ENCODE results near the gene PRR23E. TPM values are rescaled to one million over a fixed set of nuclear protein-coding genes. Genes with fewer than 3 reads are reported as not detected.
A peak's percentile ranks its signal among the peaks of the same experiment; 100 is the strongest.

The PRR23E gene, protein sequence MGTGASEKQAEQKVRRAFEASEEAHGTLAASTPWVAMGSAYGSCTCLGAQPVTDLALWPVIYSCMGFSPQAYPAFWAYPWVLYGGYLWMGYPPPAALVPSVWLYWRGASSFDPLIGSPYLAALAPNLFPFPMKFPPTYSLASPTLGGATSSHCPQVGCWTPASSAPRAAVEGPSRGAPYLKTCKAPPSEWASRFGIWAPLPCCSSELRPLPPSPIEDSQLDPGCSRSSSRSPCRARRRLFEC
- total RNA-seq (2014; rRNA removed; shearing (Covaris generic)): not detected in 2 replicates

GRCh38 chr3:127192576-127193232 lies at the start of gene PRR23E:
TSS of gene PRR23E (plus strand) at chr3:127193131. CDS start at chr3:127196686, 3,555 bp downstream.
- no peak within 1 kb of the TSS for H3K4me3 ChIP-seq (ENCODE audit: insufficient read depth, low read depth, low read length)
- peak; percentile 35 for DNase-seq
- H3K36me3 ChIP-seq (replicated peaks; ENCODE audit: control insufficient read depth, insufficient read depth, low read length): no peaks in the 10 kb centered on the region
- no peaks in the 10 kb centered on the region for H3K27me3 ChIP-seq (ENCODE audit: control insufficient read depth, insufficient read depth, low read length)

DNA sequence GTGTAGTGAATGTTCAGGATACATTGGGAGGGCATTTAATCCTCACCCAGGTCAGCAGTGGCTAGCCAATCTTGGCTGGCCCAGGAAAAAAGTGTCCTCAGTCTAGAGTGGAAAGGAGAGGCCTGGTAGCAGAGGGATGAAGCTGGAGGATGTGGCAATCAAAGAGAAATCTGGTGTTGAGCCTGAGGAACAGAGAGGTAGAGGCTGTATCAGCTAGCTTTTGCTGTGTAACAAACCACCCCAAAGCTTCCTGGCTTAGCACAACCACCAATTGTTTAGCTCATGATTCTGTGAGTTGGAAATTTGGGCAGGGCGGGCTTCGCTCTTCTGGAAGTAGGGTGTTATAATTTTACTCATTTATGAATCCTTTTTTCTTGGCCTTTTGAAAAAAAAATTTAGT lies 49.8 kb upstream of the PRR23E start:
- DNase-seq: no peak
- no peak overlapping the region for H3K4me3 ChIP-seq (ENCODE audit: insufficient read depth, low read depth, low read length)
- H3K36me3 ChIP-seq (replicated peaks; ENCODE audit: control insufficient read depth, insufficient read depth, low read length): no peaks in the 10 kb centered on the region
- H3K27me3 ChIP-seq (ENCODE audit: control insufficient read depth, insufficient read depth, low read length): no peaks in the 10 kb centered on the region

DNA sequence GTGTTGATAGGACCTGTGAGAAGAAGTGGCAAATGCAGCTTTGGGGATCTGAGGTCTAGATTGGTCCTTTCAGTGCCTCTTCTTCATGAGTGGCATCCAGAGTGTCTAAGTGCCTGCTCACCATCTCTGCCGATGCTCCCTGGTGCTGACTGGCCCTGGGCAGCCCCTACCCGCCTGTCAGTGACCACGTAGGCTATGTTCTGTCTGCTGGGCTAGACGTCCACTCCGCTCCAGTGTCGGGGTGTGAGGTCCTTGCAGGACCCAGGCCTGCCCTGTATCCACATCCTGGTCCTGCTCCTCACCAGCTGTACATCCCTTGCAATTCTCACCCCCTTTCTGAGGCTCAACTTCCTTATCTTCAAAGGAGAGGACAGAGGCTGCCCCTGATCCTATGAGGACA lies 48.3 kb upstream of the PRR23E start:
- no peaks in the 10 kb centered on the region for H3K36me3 ChIP-seq (replicated peaks; ENCODE audit: control insufficient read depth, insufficient read depth, low read length)
- H3K4me3 ChIP-seq (ENCODE audit: insufficient read depth, low read depth, low read length): no peak overlapping the region
- no peak for DNase-seq
- no peaks in the 10 kb centered on the region for H3K27me3 ChIP-seq (ENCODE audit: control insufficient read depth, insufficient read depth, low read length)

DNA sequence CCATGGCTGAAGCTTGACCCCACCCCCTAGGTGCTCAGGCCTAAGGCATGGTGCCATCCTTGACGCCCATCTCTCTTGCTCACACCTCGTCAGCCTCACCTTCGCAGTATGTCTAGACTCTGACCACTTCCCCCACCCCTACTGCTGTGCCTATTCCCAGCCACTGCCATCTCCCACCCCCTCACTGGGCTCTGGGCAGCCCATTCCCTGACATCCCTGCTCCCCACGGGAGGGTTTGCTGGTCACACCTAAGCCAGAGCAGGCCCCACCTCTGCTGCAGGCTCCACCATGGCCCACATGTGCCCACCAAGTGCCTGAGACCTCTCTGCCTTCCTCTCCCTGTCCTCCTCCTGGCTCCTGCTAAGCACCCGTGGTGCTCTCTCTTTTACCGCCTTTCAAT lies 47.7 kb upstream of the PRR23E start:
- no peaks in the 10 kb centered on the region for H3K27me3 ChIP-seq (ENCODE audit: control insufficient read depth, insufficient read depth, low read length)
- no peaks in the 10 kb centered on the region for H3K36me3 ChIP-seq (replicated peaks; ENCODE audit: control insufficient read depth, insufficient read depth, low read length)
- DNase-seq: no peak
- H3K4me3 ChIP-seq (ENCODE audit: insufficient read depth, low read depth, low read length): no peak overlapping the region

DNA sequence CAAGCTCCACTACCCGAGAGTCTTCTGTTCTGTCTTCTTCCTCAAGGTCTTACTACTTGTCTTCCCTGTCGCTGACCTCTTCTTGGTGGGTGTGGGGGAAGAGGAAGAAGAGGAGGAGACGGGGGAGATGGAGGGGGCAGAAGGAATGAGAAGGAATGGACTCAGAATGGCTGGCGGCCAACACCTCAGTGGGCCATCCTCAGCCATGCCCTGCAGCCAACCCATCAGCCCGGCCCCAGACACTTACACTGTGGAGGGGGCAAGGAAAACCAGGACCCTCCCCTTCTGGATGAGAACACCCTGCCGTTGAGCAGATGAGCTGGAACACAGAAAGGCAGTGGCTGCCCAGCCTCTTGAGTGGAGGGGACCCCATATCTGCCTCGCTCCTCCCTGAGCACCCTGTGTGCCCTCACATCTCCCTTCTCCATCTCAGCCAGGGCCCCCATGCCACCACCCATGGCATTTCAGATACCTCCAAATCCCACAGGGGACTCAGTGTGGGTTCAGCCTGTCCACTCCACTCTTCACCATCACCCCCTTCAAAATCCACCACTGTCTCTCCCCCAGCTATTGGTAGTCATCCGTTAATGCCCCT lies 45.5 kb upstream of the PRR23E start:
- no peaks in the 10 kb centered on the region for H3K27me3 ChIP-seq (ENCODE audit: control insufficient read depth, insufficient read depth, low read length)
- H3K36me3 ChIP-seq (replicated peaks; ENCODE audit: control insufficient read depth, insufficient read depth, low read length): no peaks in the 10 kb centered on the region
- no peak overlapping the region for H3K4me3 ChIP-seq (ENCODE audit: insufficient read depth, low read depth, low read length)
- DNase-seq: no peak

DNA sequence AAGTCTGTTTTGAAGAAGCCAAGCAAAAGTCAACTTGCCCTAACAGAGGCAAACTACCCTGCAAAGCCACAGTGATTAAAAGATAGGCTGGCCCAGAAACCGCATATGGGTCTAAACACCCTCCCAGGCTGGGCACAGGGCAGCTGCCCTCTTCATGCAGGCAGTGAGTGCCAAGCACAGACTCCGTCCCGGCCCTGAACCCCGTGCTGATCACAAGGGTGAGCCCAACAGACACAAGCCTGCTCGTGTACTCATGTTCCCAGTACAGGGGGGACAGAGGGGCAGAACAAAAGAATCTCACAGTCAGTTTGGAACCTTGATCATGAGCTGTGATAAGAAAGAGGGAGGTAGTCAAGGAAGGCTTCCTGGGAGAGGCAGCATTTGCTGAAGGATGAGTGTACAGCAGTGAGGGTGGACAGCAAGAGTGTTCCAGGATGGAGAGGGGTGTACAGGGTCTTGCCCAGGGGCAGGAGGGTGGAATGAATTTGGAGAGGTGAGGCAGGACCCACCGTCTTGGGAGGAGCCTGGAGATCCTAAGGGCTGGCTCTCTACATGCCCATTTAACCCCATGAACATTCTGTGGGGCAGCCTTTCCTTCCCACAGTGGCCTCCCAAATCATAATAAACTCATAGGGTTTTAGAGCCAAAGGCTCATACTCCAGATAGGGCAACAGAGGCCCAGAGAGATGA lies 43.2 kb upstream of the PRR23E start:
- Histone ChIP-seq H3K4me3 (ENCODE audit: insufficient read depth, low read depth, low read length) (no peak overlapping the region), H3K27me3 (ENCODE audit: control insufficient read depth, insufficient read depth, low read length) (no peaks in the 10 kb centered on the region), H3K36me3 (replicated peaks; ENCODE audit: control insufficient read depth, insufficient read depth, low read length) (no peaks in the 10 kb centered on the region)
- DNase-seq: peak; percentile 14

DNA sequence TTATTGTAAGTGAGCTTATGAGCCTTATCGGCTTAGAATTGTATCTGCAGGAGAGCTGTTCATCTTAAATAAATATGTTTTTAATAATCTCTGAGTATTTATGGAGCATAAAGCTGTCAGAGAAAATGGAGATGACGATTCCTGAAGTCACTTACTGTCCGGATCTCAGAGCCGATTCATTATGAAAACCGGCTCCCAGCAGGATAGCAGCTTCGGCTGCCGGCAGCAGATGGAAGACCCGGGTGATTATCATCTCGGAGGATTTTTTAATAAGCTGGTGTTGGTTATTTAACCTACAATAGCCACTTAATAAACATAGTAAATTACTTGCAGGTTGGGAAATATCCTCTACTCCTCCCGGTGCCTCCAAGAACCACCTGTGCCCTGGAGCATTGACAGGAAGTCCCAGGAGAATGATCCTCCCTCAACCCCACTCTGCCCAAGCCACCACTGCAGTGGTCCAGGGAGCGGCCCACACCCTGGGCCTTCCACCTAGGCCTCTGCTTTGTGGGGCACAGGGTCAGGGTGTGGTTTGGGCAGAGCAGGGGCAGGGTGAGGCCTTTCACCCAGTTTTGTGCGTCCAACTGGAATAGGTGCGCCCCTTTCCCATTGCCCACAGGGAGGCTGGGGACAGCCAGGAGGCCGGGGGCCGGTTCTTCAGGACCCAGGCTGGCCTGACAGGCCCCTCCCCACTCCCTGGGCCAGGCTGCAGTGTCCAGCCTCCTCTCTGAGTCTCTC lies 42.2 kb upstream of the PRR23E start:
- no peak overlapping the region for H3K4me3 ChIP-seq (ENCODE audit: insufficient read depth, low read depth, low read length)
- peak; percentile 31 for DNase-seq
- H3K36me3 ChIP-seq (replicated peaks; ENCODE audit: control insufficient read depth, insufficient read depth, low read length): no peaks in the 10 kb centered on the region
- H3K27me3 ChIP-seq (ENCODE audit: control insufficient read depth, insufficient read depth, low read length): no peaks in the 10 kb centered on the region

- Histone ChIP-seq H3K36me3 (replicated peaks; ENCODE audit: control insufficient read depth, insufficient read depth, low read length) (no peaks in the 10 kb centered on the region), H3K27me3 (ENCODE audit: control insufficient read depth, insufficient read depth, low read length) (no peaks in the 10 kb centered on the region), H3K4me3 (ENCODE audit: insufficient read depth, low read depth, low read length) (no peak overlapping the region)
- DNase-seq: no peak
Measured at GRCh38 chr3:127151251-127151564, 41.7 kb upstream of the PRR23E start.

DNA sequence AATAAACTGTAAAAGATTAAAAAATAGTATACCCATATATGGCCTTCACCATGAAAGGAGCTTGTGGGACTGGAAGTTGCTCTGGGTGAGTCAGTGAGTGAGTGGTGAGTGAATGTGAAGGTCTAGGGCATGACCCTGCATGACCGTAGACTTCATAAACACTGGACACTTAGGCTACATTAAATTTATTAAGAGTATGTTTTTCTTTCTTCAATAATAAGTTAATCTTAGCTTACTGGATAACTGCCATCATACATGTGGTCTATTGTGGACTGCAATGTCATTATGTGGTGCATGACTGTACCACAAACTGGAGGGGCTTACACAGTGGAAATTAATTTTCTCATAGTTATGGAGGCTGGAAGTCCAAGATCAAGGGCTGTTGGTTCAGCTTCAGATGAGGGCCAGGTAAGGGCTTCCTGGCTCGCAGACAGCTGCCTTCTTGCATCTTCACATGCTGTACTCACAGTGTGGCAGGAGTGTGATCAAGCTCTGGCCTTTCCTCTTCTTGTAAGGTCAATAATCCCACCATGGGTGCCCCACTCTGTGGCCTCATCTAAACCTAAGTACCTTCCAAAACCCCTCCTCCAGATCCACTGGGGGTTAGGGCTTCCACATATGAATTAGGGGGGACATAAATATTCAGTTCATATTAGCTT lies 40.8 kb upstream of the PRR23E start:
- no peak for DNase-seq
- H3K4me3 ChIP-seq (ENCODE audit: insufficient read depth, low read depth, low read length): no peak overlapping the region
- no peaks in the 10 kb centered on the region for H3K27me3 ChIP-seq (ENCODE audit: control insufficient read depth, insufficient read depth, low read length)
- H3K36me3 ChIP-seq (replicated peaks; ENCODE audit: control insufficient read depth, insufficient read depth, low read length): no peaks in the 10 kb centered on the region

DNA sequence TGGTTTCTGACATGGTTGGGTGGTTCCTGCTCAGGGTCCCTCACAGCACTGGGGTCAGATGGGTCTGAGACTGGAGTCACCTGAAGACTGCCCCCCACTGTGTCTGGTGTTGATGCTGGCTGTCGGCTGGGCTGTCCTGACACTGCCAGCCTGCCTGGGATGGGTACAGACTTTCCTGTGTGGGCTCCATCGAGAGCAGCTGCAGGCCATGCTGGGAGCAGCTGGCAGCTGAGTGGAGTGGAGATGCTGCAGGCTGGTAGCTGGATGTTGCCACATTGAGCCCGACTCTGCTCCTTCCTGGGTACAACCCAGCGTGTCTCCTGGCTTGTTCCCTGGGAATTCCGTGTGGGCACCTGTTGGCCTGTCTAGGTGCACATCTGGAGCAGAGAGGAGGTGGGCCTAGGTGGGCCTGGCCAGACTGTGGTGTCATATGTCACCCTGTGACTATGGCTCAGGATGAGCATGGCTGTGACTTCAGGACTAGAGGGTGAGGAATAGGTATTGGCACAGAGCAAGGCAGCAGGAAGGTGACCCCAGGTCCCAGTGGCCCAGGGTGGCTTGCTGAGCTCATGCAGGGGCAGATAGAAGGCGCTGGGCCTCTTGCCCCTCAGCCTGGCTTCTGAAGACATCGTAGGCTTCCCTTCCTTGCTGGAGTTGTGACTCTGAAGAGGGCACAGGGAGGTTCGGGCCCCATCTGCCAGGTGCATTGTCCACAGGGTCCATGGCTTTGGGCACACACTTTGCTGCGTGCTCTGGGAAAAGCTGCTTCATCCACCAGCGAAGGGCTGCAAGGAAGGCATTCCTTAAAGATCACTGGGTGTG lies 40.0 kb upstream of the PRR23E start:
- no peak for DNase-seq
- H3K4me3 ChIP-seq (ENCODE audit: insufficient read depth, low read depth, low read length): no peak overlapping the region
- H3K27me3 ChIP-seq (ENCODE audit: control insufficient read depth, insufficient read depth, low read length): no peaks in the 10 kb centered on the region
- no peaks in the 10 kb centered on the region for H3K36me3 ChIP-seq (replicated peaks; ENCODE audit: control insufficient read depth, insufficient read depth, low read length)

- no peaks in the 10 kb centered on the region for H3K27me3 ChIP-seq (ENCODE audit: control insufficient read depth, insufficient read depth, low read length)
- no peak for DNase-seq
- no peak overlapping the region for H3K4me3 ChIP-seq (ENCODE audit: insufficient read depth, low read depth, low read length)
- H3K36me3 ChIP-seq (replicated peaks; ENCODE audit: control insufficient read depth, insufficient read depth, low read length): no peaks in the 10 kb centered on the region
Measured at GRCh38 chr3:127153506-127153815, 39.5 kb upstream of the PRR23E start.

- Histone ChIP-seq H3K4me3 (ENCODE audit: insufficient read depth, low read depth, low read length) (no peak overlapping the region), H3K27me3 (ENCODE audit: control insufficient read depth, insufficient read depth, low read length) (no peaks in the 10 kb centered on the region), H3K36me3 (replicated peaks; ENCODE audit: control insufficient read depth, insufficient read depth, low read length) (no peaks in the 10 kb centered on the region)
- no peak for DNase-seq
Measured at GRCh38 chr3:127156338-127157050, 36.4 kb upstream of the PRR23E start.

DNA sequence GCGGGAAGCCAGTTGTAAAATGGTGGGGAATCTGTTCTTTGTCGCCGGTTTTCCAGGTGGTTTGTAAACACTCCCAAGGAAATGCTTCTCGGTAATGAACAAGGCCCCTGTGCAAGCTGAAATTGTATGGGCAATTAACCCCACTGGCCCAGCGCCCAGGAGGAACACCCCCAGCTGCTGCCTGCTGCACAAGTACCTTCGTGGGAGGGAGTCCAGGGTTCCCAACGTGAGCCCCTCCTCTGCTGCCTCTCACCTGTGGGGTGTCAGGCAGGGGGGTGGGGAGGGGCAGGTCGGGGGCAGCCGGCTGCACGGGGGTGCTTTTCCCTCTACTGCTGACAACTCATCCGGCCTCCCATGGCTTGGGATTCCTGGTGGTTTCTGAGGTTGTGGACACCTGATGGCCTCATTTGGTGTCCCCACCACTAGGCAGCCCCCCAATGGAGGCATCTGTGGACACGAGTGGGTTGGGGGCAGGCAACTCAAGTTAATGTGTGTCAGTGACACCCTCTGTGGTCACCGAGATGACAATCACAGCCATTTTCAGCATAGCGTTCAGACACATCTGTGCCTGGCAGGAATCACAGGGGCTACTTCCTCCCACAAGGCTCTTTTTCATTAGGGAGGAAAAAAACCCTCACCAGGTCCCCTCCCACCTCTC lies 35.6 kb upstream of the PRR23E start:
- no peak for DNase-seq
- H3K27me3 ChIP-seq (ENCODE audit: control insufficient read depth, insufficient read depth, low read length): no peaks in the 10 kb centered on the region
- no peak overlapping the region for H3K4me3 ChIP-seq (ENCODE audit: insufficient read depth, low read depth, low read length)
- no peaks in the 10 kb centered on the region for H3K36me3 ChIP-seq (replicated peaks; ENCODE audit: control insufficient read depth, insufficient read depth, low read length)
